ENCODE measurements around the gene TSPAN3. TPM values are rescaled to one million over a fixed set of nuclear protein-coding genes. Genes with fewer than 3 reads are reported as not detected.
A peak's percentile ranks its signal among the peaks of the same experiment; 100 is the strongest.

Gene TSPAN3
- total RNA-seq, 1 donor from 2014 or later, result 359 TPM

- TF ChIP-seq, protein P1, sequence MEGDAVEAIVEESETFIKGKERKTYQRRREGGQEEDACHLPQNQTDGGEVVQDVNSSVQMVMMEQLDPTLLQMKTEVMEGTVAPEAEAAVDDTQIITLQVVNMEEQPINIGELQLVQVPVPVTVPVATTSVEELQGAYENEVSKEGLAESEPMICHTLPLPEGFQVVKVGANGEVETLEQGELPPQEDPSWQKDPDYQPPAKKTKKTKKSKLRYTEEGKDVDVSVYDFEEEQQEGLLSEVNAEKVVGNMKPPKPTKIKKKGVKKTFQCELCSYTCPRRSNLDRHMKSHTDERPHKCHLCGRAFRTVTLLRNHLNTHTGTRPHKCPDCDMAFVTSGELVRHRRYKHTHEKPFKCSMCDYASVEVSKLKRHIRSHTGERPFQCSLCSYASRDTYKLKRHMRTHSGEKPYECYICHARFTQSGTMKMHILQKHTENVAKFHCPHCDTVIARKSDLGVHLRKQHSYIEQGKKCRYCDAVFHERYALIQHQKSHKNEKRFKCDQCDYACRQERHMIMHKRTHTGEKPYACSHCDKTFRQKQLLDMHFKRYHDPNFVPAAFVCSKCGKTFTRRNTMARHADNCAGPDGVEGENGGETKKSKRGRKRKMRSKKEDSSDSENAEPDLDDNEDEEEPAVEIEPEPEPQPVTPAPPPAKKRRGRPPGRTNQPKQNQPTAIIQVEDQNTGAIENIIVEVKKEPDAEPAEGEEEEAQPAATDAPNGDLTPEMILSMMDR (IDR thresholded peaks at IDR 0.05), result no peak
- peaks cover 62% of the 10 kb centered on the region for H3K4me1 ChIP-seq
- DNase-seq, result no peak
- H3K36me3 ChIP-seq, result no peaks in the 10 kb centered on the region
- H3K9me3 ChIP-seq, result no peaks in the 10 kb centered on the region
- intact Hi-C loops (cut with DNase I), result no loop called here
- ATAC-seq, result peak; percentile 8
- H3K4me3 ChIP-seq, result no peak overlapping the region
- H3K27ac ChIP-seq, result peak overlapping the region; percentile 92
- no peaks in the 10 kb centered on the region for H3K27me3 ChIP-seq
Observed at GRCh38 chr15:77067691-77068367, 3.1 kb downstream of the TSPAN3 start.

DNA sequence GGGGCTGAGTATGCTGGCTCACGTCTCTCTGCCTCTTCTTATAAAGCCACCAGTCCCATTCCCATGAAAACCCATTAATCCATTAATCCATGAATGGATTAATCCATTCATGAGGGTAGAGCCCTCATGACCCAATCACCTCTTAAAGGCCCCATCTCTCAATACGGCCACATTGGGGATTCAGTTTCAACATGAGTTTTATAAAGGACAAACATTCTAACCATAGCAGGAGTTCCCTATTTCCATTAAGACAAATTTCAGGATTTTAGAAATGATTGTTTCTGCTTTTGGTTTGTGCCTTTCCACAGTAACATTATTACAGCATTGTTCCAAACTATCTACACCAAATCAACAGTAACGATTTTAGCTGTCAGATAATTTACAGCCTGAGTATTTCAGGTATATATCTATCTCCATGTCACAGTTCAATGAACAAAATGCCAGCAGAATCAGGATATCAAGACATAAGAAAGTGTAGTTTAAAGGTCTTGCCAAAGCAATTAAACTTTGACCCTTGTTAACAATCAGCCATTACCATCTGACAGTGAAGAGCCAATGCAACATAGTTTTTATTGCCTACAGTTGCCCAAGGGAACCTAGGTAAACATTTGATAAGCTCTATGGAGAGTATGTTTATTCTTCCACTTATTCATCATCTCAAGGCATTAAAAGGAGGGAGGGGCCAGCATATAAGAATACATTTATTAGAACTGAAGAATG, 3.8 kb downstream of the TSPAN3 start:
- Histone ChIP-seq H3K36me3 (no peaks in the 10 kb centered on the region), H3K4me3 (no peak overlapping the region), H3K27me3 (no peaks in the 10 kb centered on the region), H3K9me3 (no peaks in the 10 kb centered on the region), H3K27ac (peak overlapping the region; percentile 92), H3K4me1 (peaks cover 68% of the 10 kb centered on the region)
- intact Hi-C loops (cut with DNase I), result no loop called here
- TF ChIP-seq, protein P1 (IDR thresholded peaks at IDR 0.05), result no peak
- ATAC-seq (peak; percentile 33), DNase-seq (no peak)

GRCh38 chr15:77064539-77065308, 6.2 kb downstream of the TSPAN3 start:
- H3K9me3 ChIP-seq, result no peaks in the 10 kb centered on the region
- intact Hi-C loops (cut with DNase I), result no loop called here
- ATAC-seq, result peak; percentile 20
- H3K27me3 ChIP-seq, result no peaks in the 10 kb centered on the region
- no peak overlapping the region for H3K4me3 ChIP-seq
- TF ChIP-seq, protein P1 (IDR thresholded peaks at IDR 0.05), result no peak
- H3K27ac ChIP-seq, result no peak overlapping the region
- peaks cover 88% of the 10 kb centered on the region for H3K4me1 ChIP-seq
- H3K36me3 ChIP-seq, result no peaks in the 10 kb centered on the region
- no peak for DNase-seq

GRCh38 chr15:77064063-77064462, 6.8 kb downstream of the TSPAN3 start:
- Histone ChIP-seq H3K4me1 (peaks cover 85% of the 10 kb centered on the region), H3K27ac (peak overlapping the region; percentile 28)

DNA sequence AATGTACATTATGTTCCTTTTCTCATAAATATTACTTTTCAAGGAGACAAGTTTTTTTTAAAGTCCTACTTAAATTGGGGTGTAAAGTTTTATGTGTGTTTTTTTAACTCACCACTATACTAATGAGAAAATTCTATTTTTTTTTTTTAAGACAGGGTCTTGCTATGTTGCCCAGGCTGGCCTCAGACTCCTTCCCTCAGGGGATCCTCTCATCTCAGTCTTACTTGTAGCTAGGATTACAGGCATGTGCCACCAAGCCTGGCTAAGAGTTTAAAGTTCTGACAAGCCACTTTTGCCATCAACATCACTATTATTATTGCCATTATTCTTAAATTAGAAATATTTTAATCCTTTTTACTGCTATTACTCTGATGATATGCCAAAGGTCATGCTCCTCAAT, 7.7 kb downstream of the TSPAN3 start:
- H3K27ac ChIP-seq, result no peak overlapping the region
- no peaks in the 10 kb centered on the region for H3K9me3 ChIP-seq
- peaks cover 77% of the 10 kb centered on the region for H3K4me1 ChIP-seq
- H3K27me3 ChIP-seq, result no peaks in the 10 kb centered on the region
- no peak overlapping the region for H3K4me3 ChIP-seq
- TF ChIP-seq, protein P1 (IDR thresholded peaks at IDR 0.05), result no peak
- intact Hi-C loops (cut with DNase I), result no loop called here
- ATAC-seq (no peak), DNase-seq (no peak)
- no peaks in the 10 kb centered on the region for H3K36me3 ChIP-seq

More at GRCh38 chr15:77064063-77064462, 6.8 kb downstream of the TSPAN3 start:
- H3K4me3 ChIP-seq, result no peak overlapping the region
- H3K27me3 ChIP-seq, result no peaks in the 10 kb centered on the region
- no peak for DNase-seq
- TF ChIP-seq, protein P1 (IDR thresholded peaks at IDR 0.05), result no peak
- ATAC-seq, result no peak
- no peaks in the 10 kb centered on the region for H3K9me3 ChIP-seq
- intact Hi-C loops (cut with DNase I), result no loop called here
- no peaks in the 10 kb centered on the region for H3K36me3 ChIP-seq

All from upper lobe of right lung (tissue), 1 donor.